GM21529 (cell line): ENCODE data around the gene OR5K4.

Experiments used
- ATAC-seq: cut with Tn5 transposase; IDR thresholded peaks from one replicate; pipeline ENCODE4 v1.9.1; 2021; ENCODE audit not compliant: unreplicated experiment

The OR5K4 gene

GRCh38 chr3:98353554-98353953 lies at the start of gene OR5K4:
Gene OR5K4, plus strand, starts transcription at chr3:98353854. Its CDS starts 0 bp downstream, at chr3:98353854.
- ATAC-seq = no peak

- ATAC-seq = no peak
Observed at GRCh38 chr3:98322101-98322500, 31.6 kb upstream of the OR5K4 start.

GRCh38 chr3:98322686-98323085 lies 31.0 kb upstream of the OR5K4 start:
- no peak for ATAC-seq

- ATAC-seq = no peak
Observed at GRCh38 chr3:98323425-98323824, 30.2 kb upstream of the OR5K4 start.

GRCh38 chr3:98325055-98325454 lies 28.6 kb upstream of the OR5K4 start:
- no peak for ATAC-seq

- no peak for ATAC-seq
Observed at GRCh38 chr3:98326105-98326893, 27.4 kb upstream of the OR5K4 start.

- ATAC-seq = peak; percentile 66
Observed at GRCh38 chr3:98326945-98327344, 26.7 kb upstream of the OR5K4 start.

GRCh38 chr3:98328933-98329332 lies 24.7 kb upstream of the OR5K4 start:
- no peak for ATAC-seq

GRCh38 chr3:98329392-98330124 lies 24.1 kb upstream of the OR5K4 start:
- ATAC-seq = peak; percentile 71

GRCh38 chr3:98331329-98331728 lies 22.3 kb upstream of the OR5K4 start:
- ATAC-seq = no peak

- no peak for ATAC-seq
Observed at GRCh38 chr3:98333989-98334606, 19.6 kb upstream of the OR5K4 start.

GRCh38 chr3:98339031-98339430 lies 14.6 kb upstream of the OR5K4 start:
- no peak for ATAC-seq

- ATAC-seq = no peak
Observed at GRCh38 chr3:98341758-98342157, 11.9 kb upstream of the OR5K4 start.

- ATAC-seq = peak; percentile 90
Observed at GRCh38 chr3:98343647-98344507, 9.8 kb upstream of the OR5K4 start.

- no peak for ATAC-seq
Observed at GRCh38 chr3:98350082-98350481, 3.6 kb upstream of the OR5K4 start.

GRCh38 chr3:98359250-98359649 lies 5.6 kb downstream of the OR5K4 start:
- no peak for ATAC-seq

- ATAC-seq = peak; percentile 79
Observed at GRCh38 chr3:98359993-98360675, 6.5 kb downstream of the OR5K4 start.

- no peak for ATAC-seq
Observed at GRCh38 chr3:98360681-98361080, 7.0 kb downstream of the OR5K4 start.

- peak; percentile 51 for ATAC-seq
Observed at GRCh38 chr3:98361289-98361688, 7.6 kb downstream of the OR5K4 start.

GRCh38 chr3:98367464-98368246 lies 14.0 kb downstream of the OR5K4 start:
- ATAC-seq = no peak
